MCF 10A (cell line): ENCODE results near the gene TM7SF3. TPM values are rescaled to one million over a fixed set of nuclear protein-coding genes. Genes with fewer than 3 reads are reported as not detected.

Experiments used
- BruUV-seq: library from RNA; stranded (reverse); fragments of 400-500 nt; replicated peaks from 2 replicates; lab custom pipeline; 2021; lab: Mats Ljungman, UMichigan
- CTCF ChIA-PET: fragments of 300-600 bp; sonication (Branson Sonifier 250); formaldehyde crosslinking; extraction: SDS; loops from one replicate; lab custom pipeline; 2021; ENCODE audit warnings: antibody characterized with exemption, inconsistent platforms; lab: Yijun Ruan, JAX
- POLR2A ChIA-PET: fragments of 300-600, 350-650 bp; sonication (Branson Sonifier 250); formaldehyde crosslinking; extraction: SDS; loops from one replicate; lab custom pipeline; 2020; ENCODE audit warnings: antibody characterized with exemption, inconsistent platforms; lab: Yijun Ruan, JAX
- DNase-seq: peaks from one replicate; pipeline ENCODE4 v3.0.0-alpha.2; 2018; ENCODE audit not compliant: unreplicated experiment
- H3K27ac Mint-ChIP-seq: one replicate; pipeline ENCODE4 v1.8.0; 2022; ENCODE audit warnings: mild to moderate bottlenecking, low read depth, mixed read lengths; ENCODE audit not compliant: unreplicated experiment
- H3K27me3 Mint-ChIP-seq: one replicate; pipeline ENCODE4 v1.8.0; 2022; ENCODE audit warnings: mixed read lengths; ENCODE audit not compliant: insufficient read depth, unreplicated experiment
- H3K36me3 Mint-ChIP-seq: one replicate; pipeline ENCODE4 v1.8.0; 2022; ENCODE audit warnings: mild to moderate bottlenecking, moderate library complexity, mixed read lengths; ENCODE audit not compliant: insufficient read depth, unreplicated experiment
- H3K4me1 Mint-ChIP-seq: one replicate; pipeline ENCODE4 v1.8.0; 2022; ENCODE audit warnings: mixed read lengths; ENCODE audit not compliant: insufficient read depth, unreplicated experiment
- H3K4me3 Mint-ChIP-seq: one replicate; pipeline ENCODE4 v1.8.0; 2022; ENCODE audit warnings: mild to moderate bottlenecking, moderate library complexity, mixed read lengths; ENCODE audit not compliant: unreplicated experiment
- H3K9me3 Mint-ChIP-seq: one replicate; pipeline ENCODE4 v1.8.0; 2022; ENCODE audit warnings: mixed read lengths; ENCODE audit not compliant: unreplicated experiment
- CTCF ChIP-seq: fragments of 200-600 bp; IDR thresholded peaks from one replicate; pipeline ENCODE4 v1.8.0; 2022; ENCODE audit warnings: antibody characterized with exemption, mild to moderate bottlenecking; ENCODE audit not compliant: unreplicated experiment
- intact Hi-C: fragments of 100-400 bp; cut with micrococcal nuclease; formaldehyde crosslinking; loops from 2 replicates; pipeline ENCODE4 v1.14.1; 2022
- total RNA-seq: library from RNA; stranded (reverse); gene quantifications from 2 replicates; pipeline ENCODE4 v1.2.3, GENCODE V29; 2022

Gene TM7SF3
- total RNA-seq, 1 experiment from 2014 or later: 119 TPM

GRCh38 chr12:27060740-27061139 is 46.6 kb upstream of the TM7SF3 start:
- Mint-ChIP-seq H3K27me3 (no peaks in the 10 kb centered on the region), H3K4me3 (no peak overlapping the region), H3K36me3 (no peaks in the 10 kb centered on the region), H3K9me3 (peaks cover 10% of the 10 kb centered on the region), H3K27ac (no peak overlapping the region), H3K4me1 (no peaks in the 10 kb centered on the region)
- intact Hi-C loops: no loop called here
- ChIA-PET POLR2A (interaction anchor here (0.9 to 1.2 kb wide), 2 partner anchors 21 to 38 kb away, joined by 3 to 4 read pairs; partner anchors contain the start of gene MED21), CTCF (interaction anchor here (0.6 to 1.4 kb wide), 2 partner anchors 63 to 81 kb away, joined by 4 to 6 read pairs; no protein-coding TSS in a partner anchor)
- no TSS peak for BruUV-seq
- no peak for TF ChIP-seq CTCF
- DNase-seq: no peak

- Mint-ChIP-seq H3K4me1 (no peaks in the 10 kb centered on the region), H3K27ac (no peak overlapping the region), H3K9me3 (no peaks in the 10 kb centered on the region), H3K27me3 (no peaks in the 10 kb centered on the region), H3K4me3 (no peak overlapping the region), H3K36me3 (no peaks in the 10 kb centered on the region)
- POLR2A ChIA-PET: interaction anchor here (0.6 to 1.0 kb wide), 2 partner anchors 35 kb away, joined by 3 read pairs; partner anchors contain the start of gene MED21
- DNase-seq: no peak
- intact Hi-C loops: no loop called here
- TF ChIP-seq CTCF: no peak
- CTCF ChIA-PET: no interaction called here
- BruUV-seq: no TSS peak
Observed at GRCh38 chr12:27057543-27057942, 43.4 kb upstream of the TM7SF3 start.

GRCh38 chr12:27055966-27056365 is 41.8 kb upstream of the TM7SF3 start:
- intact Hi-C loops: no loop called here
- no TSS peak for BruUV-seq
- no peak overlapping the region for H3K27ac Mint-ChIP-seq
- no peak overlapping the region for H3K4me3 Mint-ChIP-seq
- no peaks in the 10 kb centered on the region for H3K36me3 Mint-ChIP-seq
- DNase-seq: no peak
- ChIA-PET CTCF (interaction anchor here (0.6 to 1.2 kb wide), 5 partner anchors 8 to 1902 kb away, joined by 3 to 7 read pairs (median 4); no protein-coding TSS in a partner anchor), POLR2A (interaction anchor here (0.8 kb wide), 1 partner anchor 249 kb away, joined by 3 read pairs; no protein-coding TSS in a partner anchor)
- no peaks in the 10 kb centered on the region for H3K9me3 Mint-ChIP-seq
- TF ChIP-seq CTCF: no peak
- no peaks in the 10 kb centered on the region for H3K27me3 Mint-ChIP-seq
- H3K4me1 Mint-ChIP-seq: peaks cover 6% of the 10 kb centered on the region

- ChIA-PET POLR2A (interaction anchor here (1.0 to 1.5 kb wide), 3 partner anchors 29 to 58 kb away, joined by 3 to 6 read pairs (median 5); no protein-coding TSS in a partner anchor), CTCF (interaction anchor here (0.7 kb wide), 1 partner anchor 634 kb away, joined by 3 read pairs; no protein-coding TSS in a partner anchor)
- no peak for DNase-seq
- no peak overlapping the region for H3K4me3 Mint-ChIP-seq
- intact Hi-C loops: no loop called here
- peaks cover 12% of the 10 kb centered on the region for H3K4me1 Mint-ChIP-seq
- H3K27ac Mint-ChIP-seq: no peak overlapping the region
- no peaks in the 10 kb centered on the region for H3K9me3 Mint-ChIP-seq
- H3K36me3 Mint-ChIP-seq: no peaks in the 10 kb centered on the region
- no peak for TF ChIP-seq CTCF
- H3K27me3 Mint-ChIP-seq: no peaks in the 10 kb centered on the region
- BruUV-seq: no TSS peak
Observed at GRCh38 chr12:27052742-27053141, 38.6 kb upstream of the TM7SF3 start.
